HG02610 (cell line): ENCODE measurements around the gene PALLD.

Experiments used
- ATAC-seq: cut with Tn5 transposase; IDR thresholded peaks from one replicate; pipeline ENCODE4 v1.9.1; 2021; ENCODE audit warnings: mild to moderate bottlenecking, moderate library complexity; ENCODE audit not compliant: unreplicated experiment

The PALLD gene

DNA sequence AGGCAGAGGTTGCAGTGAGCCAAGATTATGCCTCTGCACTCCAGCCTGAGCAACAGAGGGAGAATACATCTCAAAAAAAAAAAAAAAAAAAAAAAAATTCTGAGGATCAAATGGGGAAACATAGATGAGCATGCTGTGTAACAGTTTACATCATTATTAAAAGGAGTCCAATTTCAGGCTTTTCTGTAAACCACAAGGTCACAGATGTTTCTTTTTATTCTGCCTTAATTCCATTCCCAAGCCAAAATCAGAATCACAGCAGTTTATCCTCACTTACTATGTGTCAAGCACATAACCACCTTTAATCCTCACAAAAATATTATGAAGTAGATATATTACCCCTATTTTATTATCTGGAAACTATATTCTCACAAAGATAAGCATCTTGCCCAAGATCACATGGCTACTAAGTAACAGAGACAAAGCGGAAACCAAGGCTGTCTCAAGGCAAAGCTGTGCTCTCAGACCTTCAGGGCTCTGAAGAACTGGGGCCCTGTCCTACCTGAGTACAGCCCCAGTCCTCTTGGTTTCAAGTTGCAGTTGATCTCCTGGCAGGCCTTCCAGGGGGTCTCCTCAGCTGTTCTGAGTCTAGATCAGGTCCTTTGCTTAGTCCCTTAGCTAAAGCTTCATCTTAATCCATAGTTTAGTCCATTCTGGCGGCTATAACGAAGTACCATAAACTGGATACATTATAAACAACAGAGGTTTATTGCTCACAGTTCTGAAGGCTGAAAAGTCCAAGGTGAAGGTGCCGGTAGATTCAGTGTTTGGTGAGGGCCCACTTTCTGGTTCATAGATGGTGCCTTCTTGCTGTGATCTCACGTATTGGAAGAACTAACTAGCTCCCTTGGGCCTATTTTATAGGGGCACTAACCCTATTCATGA is 141.3 kb downstream of the PALLD start:
- ATAC-seq: no peak

DNA sequence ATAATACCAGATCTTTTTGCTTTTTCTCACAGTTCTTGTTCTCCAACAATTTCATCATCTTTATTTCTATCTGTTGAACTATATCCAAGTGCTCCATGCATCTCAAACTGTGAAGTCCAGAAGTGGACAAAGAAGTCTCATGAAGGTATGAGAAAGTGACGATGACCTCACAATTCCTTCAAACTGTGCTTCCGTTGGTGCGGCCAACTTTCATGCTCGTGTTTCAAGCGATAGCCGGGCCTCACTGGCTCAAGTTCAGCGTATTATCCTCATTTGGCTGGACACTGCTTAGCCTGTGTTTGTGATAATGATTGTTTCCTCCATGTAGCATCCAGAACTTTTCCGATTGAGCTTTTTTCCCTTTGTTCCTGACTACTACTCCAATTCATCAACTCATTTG is 143.1 kb downstream of the PALLD start:
- no peak for ATAC-seq

- no peak for ATAC-seq
Observed at GRCh38 chr4:168641811-168642140, 144.9 kb downstream of the PALLD start.

GRCh38 chr4:168642591-168642990 is 145.7 kb downstream of the PALLD start:
- ATAC-seq: no peak

DNA sequence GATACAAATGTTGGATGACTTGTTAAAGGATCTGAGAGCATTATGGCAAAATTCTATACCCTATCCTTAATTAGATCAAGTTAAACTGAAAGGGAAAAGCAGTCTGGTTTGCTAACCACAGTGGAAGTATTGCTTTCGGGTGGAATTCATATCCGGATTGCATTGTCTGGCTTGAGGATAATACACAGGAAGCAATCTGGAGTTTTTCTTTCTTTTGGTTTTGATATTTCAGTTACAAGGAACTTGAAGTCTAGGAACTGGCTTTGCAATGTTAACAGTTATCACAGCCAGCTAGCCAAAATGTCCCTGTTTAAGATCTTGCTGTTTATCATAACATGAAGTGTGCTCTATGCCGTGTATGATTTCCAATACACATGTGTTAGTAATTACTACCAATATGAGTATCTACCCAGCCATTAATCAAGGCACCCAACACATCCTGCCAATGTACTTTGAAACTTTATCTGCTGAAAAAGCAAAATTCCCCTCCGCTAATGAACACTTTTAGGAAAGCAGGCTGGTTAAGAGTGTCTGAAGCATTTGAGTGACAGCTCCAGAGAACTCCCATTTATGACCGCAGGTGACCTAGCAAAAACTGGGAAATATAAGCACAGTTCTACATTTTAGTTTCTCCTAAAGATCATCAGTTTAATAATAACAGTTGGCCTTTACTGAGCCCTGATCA is 146.4 kb downstream of the PALLD start:
- no peak for ATAC-seq

DNA sequence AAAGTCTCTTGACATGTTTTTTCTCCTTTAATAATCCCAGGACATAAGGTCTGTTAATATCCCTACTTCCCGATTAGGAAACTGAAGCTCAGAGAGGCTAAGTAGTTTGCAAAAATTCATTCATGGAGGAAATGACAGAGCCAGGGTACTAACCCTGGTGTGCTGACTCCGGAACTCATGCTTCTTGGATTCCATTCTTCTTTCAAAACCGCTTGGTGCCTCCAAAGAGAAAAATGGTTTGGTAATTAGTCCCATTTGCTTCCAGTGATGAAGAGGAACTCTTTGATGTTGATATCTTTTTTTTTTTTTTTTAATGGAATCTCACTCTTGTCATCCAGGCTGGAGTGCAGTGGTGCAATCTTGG is 146.9 kb downstream of the PALLD start:
- ATAC-seq: no peak

GRCh38 chr4:168646001-168646768 is 149.3 kb downstream of the PALLD start:
- no peak for ATAC-seq

- no peak for ATAC-seq
Observed at GRCh38 chr4:168647646-168648375, 151.0 kb downstream of the PALLD start.

GRCh38 chr4:168648494-168648893 is 151.6 kb downstream of the PALLD start:
- no peak for ATAC-seq

DNA sequence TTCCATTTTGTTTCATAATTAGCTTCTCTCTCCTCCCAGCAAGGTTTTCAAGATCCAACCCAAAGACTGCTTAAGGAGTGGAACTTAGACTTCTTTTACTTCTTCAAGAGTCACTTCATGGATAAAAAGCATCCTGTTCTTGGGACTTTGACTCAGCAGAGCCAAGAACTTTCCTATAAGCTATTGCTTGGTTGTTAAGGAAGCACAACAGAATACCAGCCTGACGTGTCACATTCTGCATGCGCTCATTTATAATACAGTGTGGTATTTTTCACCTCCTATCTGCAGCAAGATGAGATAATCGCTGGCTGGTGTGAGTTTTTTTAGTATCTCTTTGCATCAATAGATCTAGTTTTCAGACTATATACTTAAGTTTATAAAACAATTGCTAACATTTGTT is 152.1 kb downstream of the PALLD start:
- no peak for ATAC-seq

GRCh38 chr4:168651374-168651773 is 154.5 kb downstream of the PALLD start:
- ATAC-seq: no peak

GRCh38 chr4:168651864-168652263 is 155.0 kb downstream of the PALLD start:
- no peak for ATAC-seq

DNA sequence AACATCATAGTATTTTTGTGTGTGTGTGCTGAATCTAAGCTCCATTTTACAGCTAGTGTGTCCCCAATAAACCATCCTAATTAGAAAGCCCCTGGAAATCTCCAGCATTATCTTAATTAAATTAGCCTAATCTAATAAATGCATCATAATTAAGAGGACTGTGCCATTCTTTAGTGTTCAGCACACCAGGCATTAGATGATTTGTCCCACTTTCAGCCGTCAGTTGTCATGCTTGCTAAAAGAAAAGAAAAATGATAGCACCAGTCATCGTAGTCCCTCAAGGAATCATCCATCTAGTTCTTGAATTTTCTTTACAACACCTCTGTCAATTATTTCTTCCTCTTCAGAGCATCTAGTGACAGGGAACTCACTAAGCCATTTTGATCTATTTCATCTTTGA is 155.9 kb downstream of the PALLD start:
- ATAC-seq: no peak

- ATAC-seq: no peak
Observed at GRCh38 chr4:168654104-168654847, 157.4 kb downstream of the PALLD start.

- no peak for ATAC-seq
Observed at GRCh38 chr4:168654848-168655174, 158.0 kb downstream of the PALLD start.

- ATAC-seq: no peak
Observed at GRCh38 chr4:168655182-168655581, 158.3 kb downstream of the PALLD start.

DNA sequence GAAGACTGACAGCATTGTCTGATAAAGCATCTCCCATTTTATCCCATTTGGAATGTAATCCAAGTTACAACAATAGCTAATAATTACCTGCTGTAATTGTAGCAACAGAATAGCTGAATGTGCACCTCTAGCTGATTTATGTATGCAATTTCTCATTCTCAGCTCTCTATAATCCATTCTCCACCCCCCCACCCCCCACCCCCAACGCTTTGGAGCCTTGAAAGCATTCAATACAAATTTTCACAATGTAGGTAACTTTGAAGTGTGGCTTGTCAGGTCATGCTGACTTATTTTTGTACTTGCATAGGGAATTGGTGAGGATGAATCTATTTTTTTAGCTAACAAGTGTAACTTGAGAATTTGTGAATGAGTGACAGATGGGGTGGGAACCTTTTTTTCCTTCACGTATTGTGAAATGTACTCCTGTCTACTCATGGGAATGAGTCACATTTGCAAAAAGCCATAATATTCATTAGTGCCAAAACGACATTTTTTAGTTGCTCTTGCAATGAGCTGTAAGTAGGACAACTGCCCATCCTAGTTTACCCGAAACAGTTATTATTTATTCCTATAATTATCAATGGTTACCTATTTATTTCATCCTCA is 159.3 kb downstream of the PALLD start:
- ATAC-seq: no peak

GRCh38 chr4:168656946-168657473 is 160.2 kb downstream of the PALLD start:
- no peak for ATAC-seq

DNA sequence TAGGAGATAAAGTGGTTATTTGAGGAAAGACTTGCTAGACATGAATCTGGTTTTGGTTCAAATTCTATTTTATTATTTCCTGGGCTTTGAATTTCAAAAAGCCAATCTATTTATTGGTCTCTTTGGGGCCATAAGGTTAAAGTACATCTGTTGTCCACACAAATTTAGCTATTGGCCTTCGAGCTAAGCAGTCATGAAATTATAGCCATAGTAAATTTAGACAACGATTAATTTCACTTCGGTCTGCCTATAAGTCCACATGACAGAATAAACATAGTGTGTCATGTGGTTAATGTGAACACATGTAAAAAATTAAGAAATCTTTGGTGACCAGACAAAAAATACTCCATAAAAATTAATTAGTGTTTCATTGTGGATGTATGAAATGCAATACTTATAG is 161.9 kb downstream of the PALLD start:
- no peak for ATAC-seq
